ENCODE results near the gene SOX6.

DNA sequence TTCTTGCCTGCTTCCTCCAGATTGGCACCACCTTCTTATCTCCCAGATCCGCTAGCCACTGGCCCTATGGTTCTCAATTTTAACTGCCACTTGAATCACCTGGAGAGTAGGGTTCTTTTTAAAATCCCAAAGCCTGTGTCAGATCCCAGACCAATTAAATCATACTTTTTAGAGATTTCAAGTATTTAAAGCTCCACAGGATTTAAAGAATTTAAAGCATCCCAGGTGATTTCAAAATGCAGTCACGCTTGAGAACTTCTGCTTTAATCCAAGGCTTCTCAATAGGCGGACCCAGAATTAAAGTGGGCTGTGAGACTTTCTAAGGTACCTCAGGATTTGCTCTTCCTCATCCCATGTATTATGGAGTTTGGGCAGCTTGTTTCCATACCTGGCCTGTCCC lies 400.0 kb downstream of the SOX6 start:
- TF ChIP-seq, protein P1, sequence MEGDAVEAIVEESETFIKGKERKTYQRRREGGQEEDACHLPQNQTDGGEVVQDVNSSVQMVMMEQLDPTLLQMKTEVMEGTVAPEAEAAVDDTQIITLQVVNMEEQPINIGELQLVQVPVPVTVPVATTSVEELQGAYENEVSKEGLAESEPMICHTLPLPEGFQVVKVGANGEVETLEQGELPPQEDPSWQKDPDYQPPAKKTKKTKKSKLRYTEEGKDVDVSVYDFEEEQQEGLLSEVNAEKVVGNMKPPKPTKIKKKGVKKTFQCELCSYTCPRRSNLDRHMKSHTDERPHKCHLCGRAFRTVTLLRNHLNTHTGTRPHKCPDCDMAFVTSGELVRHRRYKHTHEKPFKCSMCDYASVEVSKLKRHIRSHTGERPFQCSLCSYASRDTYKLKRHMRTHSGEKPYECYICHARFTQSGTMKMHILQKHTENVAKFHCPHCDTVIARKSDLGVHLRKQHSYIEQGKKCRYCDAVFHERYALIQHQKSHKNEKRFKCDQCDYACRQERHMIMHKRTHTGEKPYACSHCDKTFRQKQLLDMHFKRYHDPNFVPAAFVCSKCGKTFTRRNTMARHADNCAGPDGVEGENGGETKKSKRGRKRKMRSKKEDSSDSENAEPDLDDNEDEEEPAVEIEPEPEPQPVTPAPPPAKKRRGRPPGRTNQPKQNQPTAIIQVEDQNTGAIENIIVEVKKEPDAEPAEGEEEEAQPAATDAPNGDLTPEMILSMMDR (IDR thresholded peaks at IDR 0.05) = no peak
- TF ChIP-seq POLR2A (IDR thresholded peaks at IDR 0.05) (no peak), POLR2AphosphoS5 (IDR thresholded peaks at IDR 0.05) (no peak), EP300 (IDR thresholded peaks at IDR 0.05; ENCODE audit: low read depth) (no peak)
